ENCODE measurements around the gene CWC22.

The CWC22 gene

DNA sequence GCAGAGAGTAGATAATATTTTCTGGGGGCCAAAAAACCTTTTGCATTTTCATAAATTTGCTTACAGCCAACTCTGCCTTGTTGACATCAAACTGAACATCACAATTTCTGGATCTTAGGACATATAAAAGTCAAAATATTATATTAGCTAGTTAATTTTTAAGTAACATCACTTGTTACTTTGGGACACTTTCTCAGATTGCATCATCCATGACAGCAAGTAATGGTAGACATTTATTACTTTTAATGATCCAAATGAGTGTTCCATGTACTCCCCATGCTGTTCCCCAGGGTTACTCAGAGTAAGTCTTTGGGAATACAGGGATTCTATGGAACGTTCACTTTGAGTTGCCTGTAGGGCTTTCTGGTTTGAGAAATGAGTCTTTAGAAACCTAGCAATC is 39.1 kb upstream of the CWC22 start:
- Mint-ChIP-seq H3K4me1 (no peaks in the 10 kb centered on the region), H3K36me3 (ENCODE audit: low read depth) (no peaks in the 10 kb centered on the region), H3K27me3 (ENCODE audit: low read depth) (peaks cover 3% of the 10 kb centered on the region), H3K9me3 (no peaks in the 10 kb centered on the region), H3K4me3 (no peak overlapping the region), H3K27ac (no peak overlapping the region)
- TF ChIP-seq, protein P1, sequence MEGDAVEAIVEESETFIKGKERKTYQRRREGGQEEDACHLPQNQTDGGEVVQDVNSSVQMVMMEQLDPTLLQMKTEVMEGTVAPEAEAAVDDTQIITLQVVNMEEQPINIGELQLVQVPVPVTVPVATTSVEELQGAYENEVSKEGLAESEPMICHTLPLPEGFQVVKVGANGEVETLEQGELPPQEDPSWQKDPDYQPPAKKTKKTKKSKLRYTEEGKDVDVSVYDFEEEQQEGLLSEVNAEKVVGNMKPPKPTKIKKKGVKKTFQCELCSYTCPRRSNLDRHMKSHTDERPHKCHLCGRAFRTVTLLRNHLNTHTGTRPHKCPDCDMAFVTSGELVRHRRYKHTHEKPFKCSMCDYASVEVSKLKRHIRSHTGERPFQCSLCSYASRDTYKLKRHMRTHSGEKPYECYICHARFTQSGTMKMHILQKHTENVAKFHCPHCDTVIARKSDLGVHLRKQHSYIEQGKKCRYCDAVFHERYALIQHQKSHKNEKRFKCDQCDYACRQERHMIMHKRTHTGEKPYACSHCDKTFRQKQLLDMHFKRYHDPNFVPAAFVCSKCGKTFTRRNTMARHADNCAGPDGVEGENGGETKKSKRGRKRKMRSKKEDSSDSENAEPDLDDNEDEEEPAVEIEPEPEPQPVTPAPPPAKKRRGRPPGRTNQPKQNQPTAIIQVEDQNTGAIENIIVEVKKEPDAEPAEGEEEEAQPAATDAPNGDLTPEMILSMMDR (IDR thresholded peaks at IDR 0.05; ENCODE audit: unreplicated experiment in 3 of 3) = no peak

DNA sequence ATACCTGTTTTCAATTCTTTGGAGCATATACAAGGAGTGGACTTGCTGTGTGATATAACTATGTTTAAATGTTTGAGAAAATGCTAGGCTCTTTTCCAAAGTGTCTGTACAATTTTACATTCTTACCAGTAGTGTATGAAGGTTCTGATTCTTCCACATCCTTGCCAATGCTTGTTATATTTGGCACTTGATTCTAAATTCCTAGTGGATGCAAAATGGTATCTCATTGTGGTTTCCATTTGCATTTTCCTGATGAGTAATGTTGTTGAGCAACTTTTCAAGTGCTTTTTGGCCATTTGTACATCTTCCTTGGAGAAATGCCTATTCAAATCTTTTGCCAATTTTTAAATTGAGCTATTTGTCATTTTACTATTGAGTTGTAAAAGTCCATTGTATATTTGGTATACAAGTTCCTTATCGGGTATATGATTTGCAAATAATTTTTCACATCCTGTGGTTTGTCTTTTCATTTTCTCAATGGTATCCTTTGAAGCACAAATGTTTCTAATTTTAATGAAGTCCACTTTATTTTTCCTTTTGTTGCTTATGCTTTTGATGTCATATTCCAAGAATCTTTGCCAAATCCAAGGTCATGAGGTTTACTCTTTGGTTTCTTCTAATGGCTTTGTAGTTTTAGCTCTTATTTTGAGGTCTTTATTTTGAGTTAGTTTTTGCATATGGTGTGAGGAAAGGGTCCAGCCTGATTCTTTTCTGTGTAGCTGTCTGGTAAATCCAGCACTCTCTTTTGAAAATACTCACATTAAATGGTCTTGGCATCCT is 33.2 kb upstream of the CWC22 start:
- Mint-ChIP-seq H3K27ac (no peak overlapping the region), H3K36me3 (ENCODE audit: low read depth) (no peaks in the 10 kb centered on the region), H3K4me1 (no peaks in the 10 kb centered on the region), H3K27me3 (ENCODE audit: low read depth) (peaks cover 3% of the 10 kb centered on the region), H3K4me3 (no peak overlapping the region), H3K9me3 (no peaks in the 10 kb centered on the region)
- TF ChIP-seq, protein P1 (IDR thresholded peaks at IDR 0.05; ENCODE audit: unreplicated experiment in 3 of 3) = no peak

DNA sequence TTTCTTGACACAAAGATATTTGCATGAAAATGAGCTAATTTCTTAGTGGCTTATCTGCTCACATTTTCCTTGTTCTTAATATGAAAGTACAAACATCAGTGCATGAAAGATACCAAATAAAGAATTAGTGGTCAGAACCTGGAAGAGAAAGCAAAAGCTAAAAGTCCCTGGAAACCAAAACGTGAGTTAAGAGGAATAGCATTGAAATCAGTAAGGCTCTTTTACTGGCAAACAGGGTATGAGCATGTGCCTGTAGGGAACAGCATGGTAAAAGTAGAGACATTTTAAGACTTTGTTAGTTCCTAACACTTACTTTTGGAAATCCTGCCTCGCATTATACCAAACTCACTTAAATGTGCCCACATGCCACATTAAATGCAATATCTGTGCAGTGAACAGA is 31.9 kb upstream of the CWC22 start:
- H3K4me3 Mint-ChIP-seq = no peak overlapping the region

DNA sequence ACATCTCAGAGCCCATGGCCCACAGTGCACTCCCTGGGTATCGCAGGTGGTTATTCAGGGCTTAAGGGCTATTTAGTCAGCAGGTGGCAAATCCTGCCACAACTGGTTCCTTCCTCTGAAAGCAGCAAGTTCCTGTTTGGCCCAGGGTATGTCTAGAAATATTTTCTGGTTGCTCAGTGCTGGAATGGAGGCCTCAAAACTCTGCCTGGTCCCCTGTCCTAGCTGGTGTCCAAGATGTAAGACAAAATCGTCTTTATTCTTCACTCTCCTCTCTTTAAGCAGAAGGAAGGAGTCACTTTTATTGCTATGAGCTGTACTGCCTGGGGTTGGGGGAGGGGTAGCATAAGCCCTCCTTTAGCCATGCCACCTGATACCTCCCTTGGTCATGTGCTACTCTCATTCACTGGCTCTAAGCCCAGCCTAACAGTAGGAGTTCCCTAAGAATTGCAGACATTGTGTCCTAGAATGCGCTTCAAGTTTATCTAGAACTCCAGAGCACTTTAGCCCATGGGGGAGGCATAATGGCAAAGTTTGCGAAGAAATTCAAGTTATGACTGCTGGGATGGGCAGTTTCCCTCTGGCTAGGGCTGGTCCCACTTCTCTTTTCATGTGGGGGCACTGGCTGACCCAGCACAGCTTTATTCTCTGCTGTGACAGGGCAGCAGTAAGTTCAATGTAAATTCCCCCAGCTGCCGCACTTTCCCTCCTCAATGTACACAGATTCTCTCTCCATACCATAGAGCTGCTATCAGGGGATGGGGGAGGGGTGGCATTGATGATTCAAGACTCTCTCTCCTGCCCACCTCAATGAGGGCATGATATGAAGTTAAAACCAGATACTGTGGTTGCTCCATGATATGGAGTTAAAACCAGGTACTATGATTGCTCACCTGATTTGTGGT is 27.1 kb upstream of the CWC22 start:
- H3K27ac Mint-ChIP-seq = peak overlapping the region; percentile 50 to 85 (median 75)

More for the DNA sequence above, 31.9 kb upstream of the CWC22 start:
- Mint-ChIP-seq H3K9me3 (peaks cover 2% of the 10 kb centered on the region), H3K27ac (no peak overlapping the region), H3K36me3 (ENCODE audit: low read depth) (no peaks in the 10 kb centered on the region), H3K4me1 (peaks cover 9% of the 10 kb centered on the region), H3K27me3 (ENCODE audit: low read depth) (peaks cover 3% of the 10 kb centered on the region)
- TF ChIP-seq, protein P1 (IDR thresholded peaks at IDR 0.05; ENCODE audit: unreplicated experiment in 3 of 3) = no peak

DNA sequence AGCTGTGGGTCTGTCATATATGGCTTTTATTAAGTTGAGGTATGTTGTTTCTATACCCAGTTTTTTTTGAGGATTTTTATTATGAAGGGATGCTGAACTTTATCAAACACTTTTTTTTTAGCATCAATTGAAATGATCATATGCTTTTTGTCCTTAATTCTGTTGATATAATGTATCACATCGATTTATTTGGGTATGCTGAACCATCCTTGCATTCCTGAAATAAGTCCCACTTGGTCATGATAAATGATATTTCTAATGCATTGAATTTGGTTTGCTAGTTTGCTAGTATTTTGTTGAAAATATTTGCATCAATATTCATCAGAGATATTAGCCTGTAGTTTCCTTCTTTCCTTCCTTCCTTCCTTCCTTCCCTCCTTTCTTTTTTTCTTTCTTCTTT is 22.5 kb upstream of the CWC22 start:
- Mint-ChIP-seq H3K4me3 (no peak overlapping the region), H3K36me3 (ENCODE audit: low read depth) (no peaks in the 10 kb centered on the region), H3K27ac (no peak overlapping the region), H3K27me3 (ENCODE audit: low read depth) (no peaks in the 10 kb centered on the region), H3K4me1 (peaks cover 8% of the 10 kb centered on the region), H3K9me3 (peaks cover 33% of the 10 kb centered on the region)
- TF ChIP-seq, protein P1 (IDR thresholded peaks at IDR 0.05; ENCODE audit: unreplicated experiment in 3 of 3) = no peak

More for the DNA sequence above, 27.1 kb upstream of the CWC22 start:
- no peak overlapping the region for H3K4me3 Mint-ChIP-seq
- TF ChIP-seq, protein P1 (IDR thresholded peaks at IDR 0.05; ENCODE audit: unreplicated experiment in 3 of 3) = no peak
- peaks cover 12% of the 10 kb centered on the region for H3K4me1 Mint-ChIP-seq
- no peaks in the 10 kb centered on the region for H3K36me3 Mint-ChIP-seq (ENCODE audit: low read depth)
- H3K27me3 Mint-ChIP-seq (ENCODE audit: low read depth) = no peaks in the 10 kb centered on the region
- H3K9me3 Mint-ChIP-seq = peaks cover 17% of the 10 kb centered on the region
